GM10266 (cell line): ENCODE measurements around the gene CCDC188.

Source experiments
- DNase-seq: peaks from one replicate; pipeline ENCODE4 v3.0.0; 2012; ENCODE audit errors: extremely low spot score
- CTCF ChIP-seq: IDR thresholded peaks from 2 replicates; pipeline ENCODE4 v1.5.1; 2012; ENCODE audit warnings: mild to moderate bottlenecking, low read depth; ENCODE audit not compliant: control insufficient read depth, insufficient read depth; ENCODE audit errors: missing control alignments

The CCDC188 gene

DNA sequence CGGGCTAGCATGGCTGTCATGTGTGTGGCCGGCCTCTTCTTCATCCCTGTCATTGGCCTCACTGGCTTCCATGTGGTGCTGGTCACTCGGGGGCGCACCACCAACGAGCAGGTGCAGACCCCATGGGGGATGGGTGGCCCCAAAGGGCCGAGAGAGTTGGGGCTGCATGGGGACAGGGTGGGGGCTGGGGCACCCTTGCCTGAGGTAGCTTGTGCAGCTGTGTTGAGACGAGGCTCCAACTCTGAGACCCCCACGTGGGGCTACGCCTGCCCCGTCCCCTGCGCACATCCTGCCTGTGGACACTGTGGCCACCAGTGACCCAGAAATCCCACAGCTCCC, 10.8 kb downstream of the CCDC188 start:
- TF ChIP-seq CTCF: no peak

DNA sequence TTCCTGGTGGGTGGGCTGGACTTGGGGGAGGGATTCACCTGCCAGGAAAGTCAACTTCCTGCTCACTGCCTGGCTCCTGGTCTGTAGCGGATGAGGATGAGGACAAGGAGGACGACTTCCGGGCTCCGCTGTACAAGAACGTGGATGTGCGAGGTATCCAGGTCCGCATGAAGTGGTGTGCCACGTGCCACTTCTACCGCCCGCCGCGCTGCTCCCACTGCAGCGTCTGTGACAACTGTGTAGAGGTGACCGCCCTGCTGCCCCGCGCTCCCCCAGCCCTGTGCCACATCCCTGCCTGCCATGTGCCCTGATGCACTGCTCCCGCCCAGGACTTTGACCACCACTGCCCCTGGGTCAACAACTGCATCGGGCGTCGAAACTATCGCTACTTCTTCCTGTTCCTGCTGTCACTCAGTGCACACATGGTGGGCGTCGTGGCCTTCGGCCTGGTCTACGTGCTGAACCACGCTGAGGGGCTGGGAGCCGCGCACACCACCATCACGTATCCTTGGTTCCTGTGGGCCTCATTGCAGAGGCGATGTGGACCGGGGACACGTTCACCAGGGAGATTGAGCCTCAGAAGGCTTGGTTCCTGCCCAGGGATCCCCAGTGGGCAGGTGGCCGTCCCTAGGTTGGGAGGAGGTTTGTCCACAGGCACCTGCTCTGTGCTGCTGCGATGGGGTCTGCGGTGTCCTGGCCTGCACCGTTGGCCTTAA, 11.3 kb downstream of the CCDC188 start:
- no peak for DNase-seq
- no peak for TF ChIP-seq CTCF

More for the DNA sequence above, 10.8 kb downstream of the CCDC188 start:
- DNase-seq: no peak

- no peak for DNase-seq
- no peak for TF ChIP-seq CTCF
These were observed 12.0 kb downstream of the CCDC188 start for GRCh38 chr22:20138868-20139267.

DNA sequence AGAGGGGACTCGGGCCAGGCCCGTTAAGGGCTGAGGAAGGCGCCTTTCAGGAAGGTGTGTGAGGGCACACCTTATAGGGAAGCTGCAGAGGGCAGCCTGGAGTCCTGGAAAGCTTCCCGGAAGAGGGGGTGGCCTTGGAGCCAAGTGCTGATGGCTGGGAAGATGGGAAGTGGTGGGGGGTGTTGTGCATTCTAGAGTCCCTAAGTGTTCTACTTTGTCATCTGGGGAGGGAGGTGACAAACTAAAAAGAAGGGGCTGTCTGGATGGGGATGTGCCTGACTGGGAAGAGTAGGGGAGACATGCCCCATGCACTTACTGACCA, 12.5 kb downstream of the CCDC188 start:
- TF ChIP-seq CTCF: no peak
- no peak for DNase-seq

- DNase-seq: no peak
- TF ChIP-seq CTCF: no peak
These were observed 13.0 kb downstream of the CCDC188 start for GRCh38 chr22:20137671-20138416.

DNA sequence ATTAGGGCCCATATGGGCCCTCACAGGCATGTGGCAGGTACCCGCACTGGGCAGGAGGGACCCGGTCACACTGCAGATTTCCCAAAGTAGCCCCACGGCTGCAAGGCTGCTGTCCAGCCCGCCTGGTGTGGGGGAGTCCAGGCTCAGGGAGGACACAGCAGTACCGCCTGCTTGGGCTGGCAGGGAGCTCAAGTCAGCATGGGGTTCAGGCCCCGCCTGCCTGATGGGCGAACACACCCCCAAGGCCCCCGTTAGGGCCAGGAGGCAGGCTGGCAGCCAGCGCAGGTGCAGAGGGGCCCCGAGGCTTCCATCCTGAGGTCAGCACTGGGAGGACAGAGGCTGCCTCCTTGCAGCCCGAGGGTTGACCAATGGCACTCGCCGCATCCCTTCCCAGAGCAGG, 13.7 kb downstream of the CCDC188 start:
- no peak for TF ChIP-seq CTCF
- no peak for DNase-seq

DNA sequence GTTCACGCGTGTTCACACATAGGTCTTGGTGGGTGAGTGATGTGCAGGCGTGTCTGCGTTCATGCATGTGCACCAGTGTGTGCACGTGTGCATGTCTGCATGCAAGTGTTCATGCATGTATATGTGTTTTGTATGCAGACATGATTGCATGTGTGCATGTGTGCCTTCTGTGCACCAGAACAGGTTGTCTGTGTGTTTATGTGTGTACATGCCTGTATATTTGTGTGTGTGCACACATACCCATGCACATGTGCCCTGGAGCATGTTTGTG, 14.3 kb downstream of the CCDC188 start:
- TF ChIP-seq CTCF: no peak
- DNase-seq: no peak
